Heart left ventricle (tissue), 13 donors: ENCODE results near the gene MITF.

Source experiments
- CTCF ChIP-seq, 12 donors: fragments of 200-600 bp; sonication (generic) in 4 of 12; IDR thresholded peaks; one replicate each; pipeline versions ENCODE4 v1.5.0 to v1.8.0; 2018 to 2022; ENCODE audit warnings: antibody characterized with exemption in 12 of 12, mild to moderate bottlenecking in 5 of 12
- POLR2A ChIP-seq, 2 donors: fragments of 450-650 bp; IDR thresholded peaks; one replicate each; pipeline ENCODE4 v1.6.1; 2017; ENCODE audit warnings: antibody characterized with exemption in 2 of 2, mild to moderate bottlenecking in 2 of 2, moderate library complexity in 2 of 2
- donor health status: ischemic (EF 13 %, LVEDD 7.1; RV severe dilation, severe dysfunction).
- donor health status: DM: no; HTN: yes; CAD: no.
- donor health status: DM: no; HTN: no; CAD: no.
- donor health status: ischemic (EF 25% LVEDD 6.9; RV normal size, moderate dysfunction).
- donor health status: ischemic (EF 25% LVEDD 5.7; RV mildly dilated, moderate dysfunction).
- donor health status: ischemic (EF 35%, LVEDD 5.7; RV mildly dilated, moderate dysfunction).
- donor health status: nonischemic (EF 11% LVEDD 7.7; RV severe dilation, severe dysfunction).
- donor health status: DM: yes; HTN: yes; CAD: no.
- donor health status: PGD.
- donor health status: ischemic (EF 29% LVEDD 5.4; RV normal size, mild dysfunction).
- donor health status: nonischemic (EF 23%, LVEDD 6.1; RV moderate dilation, normal function).

- TF ChIP-seq CTCF (IDR thresholded peaks at IDR 0.05): no peak
- no peak for TF ChIP-seq POLR2A (IDR thresholded peaks at IDR 0.05)
These were observed 47.4 kb upstream of the MITF start for GRCh38 chr3:69691860-69692259.
